Keratinocyte (primary cell): ENCODE data around the gene CAPZA3. TPM values are rescaled to one million over a fixed set of nuclear protein-coding genes. Genes with fewer than 3 reads are reported as not detected.

Experiments
- DNase-seq: peaks from one replicate; pipeline ENCODE4 v3.0.0-alpha.2; 2011; ENCODE audit warnings: low read depth, missing footprints, low spot score
- FAIRE-seq: peaks from 2 replicates; lab custom pipeline; 2011; peaks lifted over from hg19 to GRCh38; lab: Jason Lieb, UNC
- H2AFZ ChIP-seq: 2 replicates; pipeline ENCODE4 v1.6.0; 2012; ENCODE audit warnings: low read length, control low read depth, inconsistent platforms; ENCODE audit not compliant: control insufficient read depth
- H3K27ac ChIP-seq: 2 replicates; pipeline ENCODE4 v1.5.1; 2011; ENCODE audit warnings: low read length; ENCODE audit not compliant: control insufficient read depth, insufficient read depth
- H3K27me3 ChIP-seq: 3 replicates; pipeline ENCODE4 v1.6.0; 2011; ENCODE audit warnings: low read length; ENCODE audit not compliant: control insufficient read depth, insufficient read depth; ENCODE audit errors: extremely low read depth
- H3K36me3 ChIP-seq, 2 experiments: 2 replicates in 1 of 2; 3 replicates in 1 of 2; pipeline ENCODE4 v1.5.1; 2011; ENCODE audit warnings: low read length in 2 of 2, mild to moderate bottlenecking in 1 of 2; ENCODE audit not compliant: control insufficient read depth in 2 of 2, insufficient read depth in 2 of 2; ENCODE audit errors: extremely low read depth in 1 of 2
- H3K4me1 ChIP-seq: 3 replicates; pipeline ENCODE4 v1.5.1; 2011; ENCODE audit warnings: low read length; ENCODE audit not compliant: control insufficient read depth, insufficient read depth; ENCODE audit errors: extremely low read depth
- H3K4me2 ChIP-seq: 3 replicates; pipeline ENCODE4 v1.6.0; 2011; ENCODE audit warnings: low read depth, low read length; ENCODE audit not compliant: control insufficient read depth, insufficient read depth; ENCODE audit errors: extremely low read depth
- H3K4me3 ChIP-seq, 3 experiments: fragments of 200-600 bp in 1 of 3; sonication (generic) in 1 of 3; 2 replicates in 2 of 3; 3 replicates in 1 of 3; pipeline ENCODE4 v1.5.1; 2011 to 2016; ENCODE audit warnings: low read length in 3 of 3, mild to moderate bottlenecking in 3 of 3, control low read depth in 2 of 3, inconsistent platforms in 1 of 3, low read depth in 1 of 3, mixed read lengths in 1 of 3, mixed run types in 1 of 3, moderate library complexity in 1 of 3; ENCODE audit not compliant: control insufficient read depth in 2 of 3, insufficient read depth in 2 of 3; ENCODE audit errors: extremely low read depth in 1 of 3
- H3K79me2 ChIP-seq: 2 replicates; pipeline ENCODE4 v1.6.0; 2012; ENCODE audit warnings: low read length; ENCODE audit not compliant: control insufficient read depth, insufficient read depth
- H3K9ac ChIP-seq: 3 replicates; pipeline ENCODE4 v1.6.0; 2011; ENCODE audit warnings: low read length; ENCODE audit not compliant: control insufficient read depth, insufficient read depth; ENCODE audit errors: extremely low read depth
- H3K9me1 ChIP-seq: 3 replicates; pipeline ENCODE4 v1.6.0; 2011; ENCODE audit warnings: low read length; ENCODE audit not compliant: control insufficient read depth, insufficient read depth; ENCODE audit errors: extremely low read depth
- H3K9me3 ChIP-seq: 2 replicates; pipeline ENCODE4 v1.5.1; 2012; ENCODE audit warnings: low read depth, low read length; ENCODE audit not compliant: control insufficient read depth
- H4K20me1 ChIP-seq: 3 replicates; pipeline ENCODE4 v1.6.0; 2011; ENCODE audit warnings: low read length; ENCODE audit not compliant: control insufficient read depth, insufficient read depth; ENCODE audit errors: extremely low read depth
- CTCF ChIP-seq, 3 experiments: IDR thresholded peaks in 1 of 3; conservative IDR thresholded peaks in 1 of 3; optimal IDR thresholded peaks in 1 of 3; 2 replicates in 2 of 3; 3 replicates in 1 of 3; pipeline versions ENCODE3 to v1.5.1; 2011; ENCODE audit warnings: low read length in 3 of 3, mild to moderate bottlenecking in 3 of 3, moderate library complexity in 2 of 3, control low read depth in 1 of 3, inconsistent platforms in 1 of 3; ENCODE audit not compliant: insufficient read depth in 2 of 3; ENCODE audit errors: extremely low read depth in 1 of 3
- EZH2 ChIP-seq: IDR thresholded peaks from one replicate; pipeline ENCODE4 v1.6.1; 2012; ENCODE audit warnings: inconsistent platforms, mild to moderate bottlenecking, low read length, moderate library complexity
- dilution Hi-C: fragments of 300-500 bp; cut with MboI; formaldehyde crosslinking; loops from one replicate; pipeline ENCODE4 v1.7.0; 2020; ENCODE audit warnings: low sequenced_read_pairs; ENCODE audit not compliant: extremely low pct_ligation_motif_present
- polyA plus RNA-seq, 5 experiments: library from polyadenylated mRNA; depleted of rRNA in 3 of 5; stranded (reverse) in 3 of 5; stranded (forward) in 1 of 5; unstranded in 1 of 5; fragments of >200 nt; gene quantifications; 1 replicate in 1 of 5; 2 replicates in 3 of 5; 3 replicates in 1 of 5; pipeline versions ENCODE4 v1.2.1 to v1.2.3, GENCODE V29; 2011 to 2012; ENCODE audit warnings: missing spikeins in 2 of 5, low read depth in 1 of 5, low replicate concordance in 1 of 5

CAPZA3 gene
- polyA plus RNA-seq, 1 donor (not counting 4 experiments of a cell fraction or from before 2014, with no cell fraction given), result 0.05 TPM

- no peak for FAIRE-seq
Observed at GRCh38 chr12:18749386-18749957, 11.6 kb downstream of the CAPZA3 start.

GRCh38 chr12:18750085-18750484 lies 12.2 kb downstream of the CAPZA3 start:
- Histone ChIP-seq H3K9ac (no peak overlapping the region), H3K4me1 (peaks cover 12% of the 10 kb centered on the region), H3K9me1 (no peaks in the 10 kb centered on the region), H3K4me2 (no peak overlapping the region), H3K36me3 (no peaks in the 10 kb centered on the region), H3K4me3 (no peak overlapping the region), H2AFZ (no peak overlapping the region), H3K27me3 (no peaks in the 10 kb centered on the region), H3K79me2 (no peaks in the 10 kb centered on the region), H3K9me3 (no peaks in the 10 kb centered on the region), H4K20me1 (no peaks in the 10 kb centered on the region), H3K27ac (no peak overlapping the region)
- DNase-seq (no peak), FAIRE-seq (no peak)
- no peak for TF ChIP-seq EZH2
- no peak for TF ChIP-seq CTCF (optimal IDR thresholded peaks at IDR 0.05 in 1 of 3, IDR thresholded peaks at IDR 0.05 in 1 of 3, conservative IDR thresholded peaks at IDR 0.05 in 1 of 3; ENCODE audit: extremely low read depth in 1 of 3, insufficient read depth in 2 of 3, low read length in 3 of 3)
- dilution Hi-C loops, result no loop called here

More at GRCh38 chr12:18749386-18749957, 11.6 kb downstream of the CAPZA3 start:
- TF ChIP-seq CTCF (optimal IDR thresholded peaks at IDR 0.05 in 1 of 3, IDR thresholded peaks at IDR 0.05 in 1 of 3, conservative IDR thresholded peaks at IDR 0.05 in 1 of 3; ENCODE audit: extremely low read depth in 1 of 3, insufficient read depth in 2 of 3, low read length in 3 of 3), result no peak
- no peak for TF ChIP-seq EZH2
- no peaks in the 10 kb centered on the region for H3K36me3 ChIP-seq
- H2AFZ ChIP-seq, result no peak overlapping the region
- no peak overlapping the region for H3K4me2 ChIP-seq
- no peak overlapping the region for H3K4me3 ChIP-seq
- H4K20me1 ChIP-seq, result no peaks in the 10 kb centered on the region
- dilution Hi-C loops, result no loop called here
- H3K9me3 ChIP-seq, result no peaks in the 10 kb centered on the region
- no peaks in the 10 kb centered on the region for H3K27me3 ChIP-seq
- no peak for DNase-seq
- no peak overlapping the region for H3K27ac ChIP-seq
- H3K9ac ChIP-seq, result no peak overlapping the region
- H3K9me1 ChIP-seq, result no peaks in the 10 kb centered on the region
- peaks cover 12% of the 10 kb centered on the region for H3K4me1 ChIP-seq
- H3K79me2 ChIP-seq, result no peaks in the 10 kb centered on the region
